K562 (cell line): ENCODE results near the gene F2RL1. TPM values are rescaled to one million over a fixed set of nuclear protein-coding genes. Genes with fewer than 3 reads are reported as not detected.

Experiments used
- E2F5 ChIP-seq: sonication (generic); formaldehyde crosslinking; IDR thresholded peaks from 2 replicates; pipeline ENCODE4 v1.8.0; 2022; ENCODE audit warnings: mild to moderate bottlenecking, missing genetic modification reagents
- HINFP ChIP-seq: fragments of 450-650 bp; conservative IDR thresholded peaks from 2 replicates; pipeline ENCODE4 v1.6.1; 2016; ENCODE audit warnings: missing genetic modification characterization, low read depth, mild to moderate bottlenecking, control low read depth, missing compliant biosample characterization
- HMG20B ChIP-seq: fragments of 250-450 bp; sonication (Bioruptor Pico); IDR thresholded peaks from 2 replicates; pipeline ENCODE4 v1.5.0; 2021; ENCODE audit warnings: mild to moderate bottlenecking
- HNRNPK ChIP-seq: fragments of 200-400 bp; formaldehyde crosslinking; IDR thresholded peaks from one replicate; pipeline ENCODE4 v1.6.1; 2018; ENCODE audit warnings: mild to moderate bottlenecking, low read depth, low read length; ENCODE audit not compliant: poor library complexity, severe bottlenecking
- MYC ChIP-seq, 2 experiments: fragments of 250-450 bp in 1 of 2; sonication (Bioruptor Pico) in 1 of 2; IDR thresholded peaks; 2 replicates each; pipeline versions ENCODE4 v1.5.1 to v1.6.1; 2012 to 2021; ENCODE audit warnings: low read depth in 2 of 2, borderline replicate concordance in 1 of 2, improper control_type of control experiment in 1 of 2, low read length in 1 of 2, mild to moderate bottlenecking in 1 of 2, moderate library complexity in 1 of 2
- SMAD1 ChIP-seq: fragments of 150-350 bp; IDR thresholded peaks from 2 replicates; pipeline ENCODE4 v1.6.1; 2014; ENCODE audit warnings: low read length, low read depth; ENCODE audit not compliant: partially characterized antibody
- TCF7 ChIP-seq: sonication (generic); IDR thresholded peaks from 2 replicates; pipeline ENCODE4 v1.6.1; 2016; ENCODE audit warnings: antibody characterized with exemption, borderline replicate concordance
- ZBTB17 ChIP-seq: fragments of 450-650 bp; formaldehyde crosslinking; IDR thresholded peaks from 2 replicates; pipeline ENCODE4 v1.4.0; 2020; ENCODE audit warnings: mild to moderate bottlenecking
- ZNF184 ChIP-seq: sonication (generic); formaldehyde crosslinking; IDR thresholded peaks from 2 replicates; pipeline ENCODE4 v1.5.0; 2020; ENCODE audit warnings: missing genetic modification reagents
- ZNF24 ChIP-seq: fragments of 450-650 bp; IDR thresholded peaks from 2 replicates; pipeline ENCODE4 v1.6.1; 2016
- ZNF3 ChIP-seq: fragments of 250-450 bp; sonication (Bioruptor Pico); IDR thresholded peaks from 2 replicates; pipeline ENCODE4 v1.5.0; 2021; ENCODE audit warnings: mild to moderate bottlenecking, moderate library complexity
- ZNF445 ChIP-seq: fragments of 250-450 bp; sonication (Bioruptor Pico); IDR thresholded peaks from 2 replicates; pipeline ENCODE4 v1.4.0; 2020; ENCODE audit warnings: low read depth, mild to moderate bottlenecking, moderate library complexity
- ZSCAN29 ChIP-seq: fragments of 450-650 bp; IDR thresholded peaks from 2 replicates; pipeline ENCODE4 v1.6.1; 2017
- polyA plus RNA-seq, 8 experiments: library from polyadenylated mRNA; depleted of rRNA in 4 of 8; stranded (reverse) in 5 of 8; unstranded in 3 of 8; fragments of >200 nt; fragmentation: Nextera tagmentation in 2 of 8; fragmentation: Illumina TruSeq in 1 of 8; extraction: Ambion mirVana in 2 of 8; extraction: Trizol in 1 of 8; gene quantifications; 2 replicates each; pipeline versions ENCODE4 v1.2.1 to v1.2.3, GENCODE V29; 2011 to 2014; ENCODE audit warnings: inconsistent platforms in 1 of 8, missing spikeins in 1 of 8
- total RNA-seq, 7 experiments: library from RNA; depleted of rRNA in 6 of 7; stranded (reverse); fragments of >200 nt in 6 of 7; fragmentation: Illumina TruSeq in 2 of 7; extraction: Trizol in 2 of 7; gene quantifications; 2 replicates each; pipeline versions ENCODE4 v1.2.1 to v1.2.3, GENCODE V29; 2011 to 2021; ENCODE audit warnings: low replicate concordance in 1 of 7
- TF ChIP-seq, protein P1 (sequence below): fragments of 200-800 bp; sonication (Bioruptor generic); IDR thresholded peaks from 2 replicates; pipeline ENCODE4 v1.6.1; 2016; ENCODE audit warnings: missing genetic modification characterization, missing compliant biosample characterization
- TF ChIP-seq, protein P2 (sequence below): fragments of 250-450 bp; sonication (Bioruptor Pico); IDR thresholded peaks from 2 replicates; pipeline ENCODE4 v1.8.0; 2021; ENCODE audit warnings: mild to moderate bottlenecking, moderate library complexity

Gene F2RL1
- total and polyA plus RNA-seq, 9 of the 15 experiments (the other 6 are each of a cell fraction or from before 2014, with no cell fraction given), result 0.03 to 0.50 (median 0.27) TPM; not detected in 6

GRCh38 chr5:76849419-76850291 is 30.8 kb downstream of the F2RL1 start, which contains the start of gene S100Z (continued):
- TF ChIP-seq, protein P1, sequence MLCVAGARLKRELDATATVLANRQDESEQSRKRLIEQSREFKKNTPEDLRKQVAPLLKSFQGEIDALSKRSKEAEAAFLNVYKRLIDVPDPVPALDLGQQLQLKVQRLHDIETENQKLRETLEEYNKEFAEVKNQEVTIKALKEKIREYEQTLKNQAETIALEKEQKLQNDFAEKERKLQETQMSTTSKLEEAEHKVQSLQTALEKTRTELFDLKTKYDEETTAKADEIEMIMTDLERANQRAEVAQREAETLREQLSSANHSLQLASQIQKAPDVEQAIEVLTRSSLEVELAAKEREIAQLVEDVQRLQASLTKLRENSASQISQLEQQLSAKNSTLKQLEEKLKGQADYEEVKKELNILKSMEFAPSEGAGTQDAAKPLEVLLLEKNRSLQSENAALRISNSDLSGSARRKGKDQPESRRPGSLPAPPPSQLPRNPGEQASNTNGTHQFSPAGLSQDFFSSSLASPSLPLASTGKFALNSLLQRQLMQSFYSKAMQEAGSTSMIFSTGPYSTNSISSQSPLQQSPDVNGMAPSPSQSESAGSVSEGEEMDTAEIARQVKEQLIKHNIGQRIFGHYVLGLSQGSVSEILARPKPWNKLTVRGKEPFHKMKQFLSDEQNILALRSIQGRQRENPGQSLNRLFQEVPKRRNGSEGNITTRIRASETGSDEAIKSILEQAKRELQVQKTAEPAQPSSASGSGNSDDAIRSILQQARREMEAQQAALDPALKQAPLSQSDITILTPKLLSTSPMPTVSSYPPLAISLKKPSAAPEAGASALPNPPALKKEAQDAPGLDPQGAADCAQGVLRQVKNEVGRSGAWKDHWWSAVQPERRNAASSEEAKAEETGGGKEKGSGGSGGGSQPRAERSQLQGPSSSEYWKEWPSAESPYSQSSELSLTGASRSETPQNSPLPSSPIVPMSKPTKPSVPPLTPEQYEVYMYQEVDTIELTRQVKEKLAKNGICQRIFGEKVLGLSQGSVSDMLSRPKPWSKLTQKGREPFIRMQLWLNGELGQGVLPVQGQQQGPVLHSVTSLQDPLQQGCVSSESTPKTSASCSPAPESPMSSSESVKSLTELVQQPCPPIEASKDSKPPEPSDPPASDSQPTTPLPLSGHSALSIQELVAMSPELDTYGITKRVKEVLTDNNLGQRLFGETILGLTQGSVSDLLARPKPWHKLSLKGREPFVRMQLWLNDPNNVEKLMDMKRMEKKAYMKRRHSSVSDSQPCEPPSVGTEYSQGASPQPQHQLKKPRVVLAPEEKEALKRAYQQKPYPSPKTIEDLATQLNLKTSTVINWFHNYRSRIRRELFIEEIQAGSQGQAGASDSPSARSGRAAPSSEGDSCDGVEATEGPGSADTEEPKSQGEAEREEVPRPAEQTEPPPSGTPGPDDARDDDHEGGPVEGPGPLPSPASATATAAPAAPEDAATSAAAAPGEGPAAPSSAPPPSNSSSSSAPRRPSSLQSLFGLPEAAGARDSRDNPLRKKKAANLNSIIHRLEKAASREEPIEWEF (CRISPR knock-in tag), result no peak
- TF ChIP-seq ZNF24, result peak; percentile 45; the same call in 1 of the 2 replicates
- TF ChIP-seq MYC (IDR thresholded peaks at IDR 0.05; ENCODE audit: low read depth, low read length), result peak; percentile 69
- TF ChIP-seq MYC (CRISPR knock-in tag; IDR thresholded peaks at IDR 0.05; ENCODE audit: borderline replicate concordance, low read depth), result no peak
- no peak for TF ChIP-seq TCF7
- no peak for TF ChIP-seq HNRNPK
- no peak for TF ChIP-seq ZNF184 (CRISPR knock-in tag)
- TF ChIP-seq ZSCAN29, result no peak
- TF ChIP-seq, protein P2, sequence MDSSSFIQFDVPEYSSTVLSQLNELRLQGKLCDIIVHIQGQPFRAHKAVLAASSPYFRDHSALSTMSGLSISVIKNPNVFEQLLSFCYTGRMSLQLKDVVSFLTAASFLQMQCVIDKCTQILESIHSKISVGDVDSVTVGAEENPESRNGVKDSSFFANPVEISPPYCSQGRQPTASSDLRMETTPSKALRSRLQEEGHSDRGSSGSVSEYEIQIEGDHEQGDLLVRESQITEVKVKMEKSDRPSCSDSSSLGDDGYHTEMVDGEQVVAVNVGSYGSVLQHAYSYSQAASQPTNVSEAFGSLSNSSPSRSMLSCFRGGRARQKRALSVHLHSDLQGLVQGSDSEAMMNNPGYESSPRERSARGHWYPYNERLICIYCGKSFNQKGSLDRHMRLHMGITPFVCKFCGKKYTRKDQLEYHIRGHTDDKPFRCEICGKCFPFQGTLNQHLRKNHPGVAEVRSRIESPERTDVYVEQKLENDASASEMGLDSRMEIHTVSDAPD (CRISPR knock-in tag), result no peak
- TF ChIP-seq SMAD1, result peak; percentile 55
- TF ChIP-seq ZBTB17 (CRISPR knock-in tag), result no peak
- no peak for TF ChIP-seq HINFP
- TF ChIP-seq ZNF445 (CRISPR knock-in tag), result no peak
- TF ChIP-seq E2F5, result no peak
- no peak for TF ChIP-seq HMG20B (CRISPR knock-in tag)
- TF ChIP-seq ZNF3 (CRISPR knock-in tag), result no peak
